ENCODE data around the gene OSM.

The OSM gene

GRCh38 chr22:30288419-30289140, 21.9 kb upstream of the OSM start:
- intact Hi-C loops (cut with DNase I), result no loop called here
- no peak for DNase-seq

- peak; percentile 63 to 94 (median 82) for DNase-seq
- intact Hi-C loops (cut with DNase I), result loop anchor here (2.0 kb wide), 1 partner anchor 103 kb away; no protein-coding TSS in a partner anchor
These were observed 21.2 kb upstream of the OSM start for GRCh38 chr22:30287648-30288418.

DNA sequence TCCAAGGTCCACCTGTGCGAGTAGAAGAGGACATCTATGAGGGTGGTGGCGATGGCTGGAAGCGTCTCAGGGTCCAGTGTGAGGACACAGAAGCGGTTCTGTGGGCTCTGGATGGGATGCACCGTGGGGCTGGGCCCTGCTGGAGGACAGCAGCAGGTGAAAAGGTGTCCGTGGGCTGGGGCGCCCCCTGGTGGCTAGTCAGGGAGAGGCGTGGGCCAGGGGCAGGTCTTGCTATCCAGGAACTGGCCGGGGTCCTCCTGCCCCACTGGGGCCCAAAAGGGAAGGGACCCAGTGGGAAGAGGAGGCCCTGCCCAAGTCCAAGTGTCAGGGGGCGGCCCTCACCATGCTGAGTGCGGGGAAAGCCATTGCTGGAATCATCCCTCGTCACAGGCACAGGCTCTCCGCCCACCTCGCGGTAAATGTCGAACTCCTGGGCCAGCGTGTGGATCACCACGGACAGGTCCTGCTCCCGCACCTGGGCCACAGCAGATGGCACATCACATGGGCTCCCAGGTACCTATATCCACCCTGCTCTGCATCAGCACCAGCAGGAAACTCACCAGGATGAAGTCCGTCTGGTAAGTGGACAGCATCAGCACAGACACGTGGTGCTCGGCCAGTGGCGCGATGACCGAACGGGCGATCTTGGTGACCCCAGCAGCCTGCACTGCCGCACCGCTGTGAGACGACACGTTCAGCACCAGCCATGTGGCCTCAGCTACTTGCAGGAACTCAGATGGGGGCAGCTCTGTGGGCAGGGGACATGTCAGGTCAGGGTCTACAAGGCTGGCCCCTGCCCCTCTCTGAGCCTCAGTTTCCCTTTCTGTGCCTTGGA, 20.4 kb upstream of the OSM start:
- intact Hi-C loops (cut with DNase I), result loop anchor here (2.0 kb wide), 1 partner anchor 104 kb away; no protein-coding TSS in a partner anchor
- DNase-seq, result peak in 37 of 42 donors; percentile 30 to 86 (median 66)

DNA sequence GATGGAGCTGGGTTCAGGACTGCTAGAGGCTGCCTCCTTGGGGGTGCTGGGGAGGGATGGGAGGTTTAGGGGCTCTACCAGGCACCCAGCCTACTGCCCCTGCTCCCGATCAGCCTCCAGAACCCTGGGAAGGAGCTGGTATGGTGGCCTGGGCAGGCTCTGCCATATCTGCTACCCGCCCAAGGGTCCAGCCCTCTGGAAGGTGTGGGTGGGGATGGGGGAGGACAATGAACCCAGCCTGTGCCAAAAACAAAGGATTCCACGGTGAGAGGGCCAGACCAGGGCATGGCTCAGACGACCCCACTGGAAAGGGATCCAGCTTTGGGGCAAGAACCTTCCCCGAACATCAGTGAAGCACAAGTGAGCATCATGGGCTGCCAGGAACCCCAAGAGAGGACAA, 19.7 kb upstream of the OSM start:
- intact Hi-C loops (cut with DNase I), result loop anchor here (2.0 kb wide), 1 partner anchor 104 kb away; no protein-coding TSS in a partner anchor
- no peak for DNase-seq

DNA sequence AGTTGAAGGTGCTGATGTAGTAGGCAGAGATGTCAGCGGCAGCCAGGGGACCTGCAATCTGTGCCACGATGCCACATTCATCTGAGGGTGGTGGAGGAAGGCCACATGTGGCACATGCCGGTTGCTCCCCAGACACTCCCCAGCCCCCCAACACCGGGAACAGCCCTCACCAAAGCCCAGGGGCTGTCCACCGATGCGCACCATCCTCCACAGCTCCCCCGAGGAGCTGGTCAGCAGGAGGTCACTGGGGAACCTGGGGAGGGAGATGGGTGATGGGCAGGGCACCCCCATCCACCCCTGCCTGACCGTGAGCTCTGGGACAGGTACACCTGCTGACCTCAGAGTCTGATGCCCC, 19.2 kb upstream of the OSM start:
- intact Hi-C loops (cut with DNase I), result loop anchor here (2.0 kb wide), 1 partner anchor 105 kb away; no protein-coding TSS in a partner anchor
- DNase-seq, result no peak

GRCh38 chr22:30285176-30285845, 18.7 kb upstream of the OSM start:
- no peak for DNase-seq
- intact Hi-C loops (cut with DNase I), result no loop called here

GRCh38 chr22:30284666-30285065, 18.0 kb upstream of the OSM start:
- intact Hi-C loops (cut with DNase I), result no loop called here
- DNase-seq, result no peak

GRCh38 chr22:30284172-30284571, 17.5 kb upstream of the OSM start:
- no peak for DNase-seq
- intact Hi-C loops (cut with DNase I), result no loop called here

DNA sequence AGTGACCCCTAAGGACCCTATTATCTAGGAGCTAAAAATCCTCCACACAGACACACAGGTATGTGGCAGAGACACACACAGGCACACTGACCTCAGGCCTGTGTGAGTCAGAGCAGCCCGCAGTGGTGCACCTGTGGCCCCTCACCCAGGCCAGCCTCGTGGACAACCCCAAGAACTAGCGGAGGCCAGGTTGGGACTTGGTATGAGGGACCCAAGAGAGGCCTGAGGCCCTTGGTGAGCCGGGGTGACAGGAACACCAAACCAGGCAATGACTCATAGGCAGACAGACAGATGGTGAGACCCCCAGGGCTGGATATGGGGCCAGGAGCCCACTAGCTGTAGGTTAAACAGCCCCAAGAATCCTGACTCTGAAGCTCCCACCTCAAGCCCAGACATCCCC, 16.7 kb upstream of the OSM start:
- no peak for DNase-seq
- intact Hi-C loops (cut with DNase I), result no loop called here

DNA sequence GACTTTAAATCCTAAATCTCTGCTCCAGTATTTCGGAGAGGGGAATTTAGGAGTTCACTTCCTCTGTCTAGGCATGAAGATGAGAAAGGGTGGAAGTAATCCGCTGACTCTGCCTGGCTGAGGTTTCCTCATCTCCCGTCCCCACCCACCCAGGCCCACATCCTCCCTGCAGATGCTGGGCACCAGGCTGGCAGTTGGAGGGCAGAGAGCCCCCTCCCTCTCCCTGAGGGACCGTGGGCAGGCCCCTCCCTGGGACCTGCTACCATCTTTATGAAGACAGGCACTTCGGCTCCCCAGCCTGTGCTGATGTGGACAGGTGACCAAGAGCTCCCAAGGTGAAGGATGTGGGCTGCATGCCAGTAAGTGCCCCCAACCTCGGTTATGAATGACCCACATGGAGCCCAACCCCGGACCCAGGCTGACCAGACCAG, 16.0 kb upstream of the OSM start:
- intact Hi-C loops (cut with DNase I), result no loop called here
- DNase-seq, result no peak

- no peak for DNase-seq
- intact Hi-C loops (cut with DNase I), result no loop called here
These were observed 13.9 kb upstream of the OSM start for GRCh38 chr22:30280505-30280904.

- intact Hi-C loops (cut with DNase I), result no loop called here
- DNase-seq, result no peak
These were observed 13.3 kb upstream of the OSM start for GRCh38 chr22:30279932-30280331.

- DNase-seq, result peak in 20 of 42 donors; percentile 27 to 74 (median 48)
- intact Hi-C loops (cut with DNase I), result no loop called here
These were observed 12.6 kb upstream of the OSM start for GRCh38 chr22:30279046-30279788.

DNA sequence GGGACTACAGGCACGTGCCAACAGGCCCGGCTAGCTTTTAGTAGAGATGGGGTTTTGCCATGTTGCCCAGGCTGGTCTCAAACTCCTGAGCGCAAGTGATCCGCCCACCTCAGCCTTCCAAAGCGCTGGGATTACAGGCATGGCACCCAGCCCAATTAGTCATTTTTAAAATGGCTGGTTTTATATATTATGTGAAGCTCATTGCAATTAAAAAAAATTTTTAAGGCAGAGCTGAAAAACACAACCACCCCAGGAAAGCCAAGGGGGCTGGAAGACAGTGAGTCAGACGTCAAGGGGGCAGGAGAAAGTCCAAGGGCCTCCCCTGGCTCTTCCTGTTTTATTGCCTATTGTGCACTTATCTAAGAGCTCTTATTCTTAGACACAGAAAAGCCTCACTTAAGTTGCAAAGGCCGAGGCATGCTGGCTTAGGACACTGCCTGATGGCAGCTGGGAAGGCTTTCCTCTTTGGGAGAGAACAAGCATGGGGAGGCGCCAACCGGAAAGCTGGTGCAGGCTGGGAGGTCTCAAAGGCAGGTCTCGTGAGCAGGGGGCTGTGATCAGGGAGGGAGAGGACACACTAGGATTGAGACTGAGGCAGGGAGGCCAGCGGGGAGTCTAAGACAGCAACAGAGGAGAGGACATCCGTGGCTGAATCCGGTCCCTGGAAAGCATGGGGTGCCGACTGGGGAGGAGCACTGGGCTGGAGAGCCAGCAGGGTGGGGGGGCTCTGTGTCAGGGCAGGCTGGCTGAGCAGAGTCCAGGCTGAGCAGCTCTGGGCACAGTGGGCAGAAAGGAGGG, 11.1 kb upstream of the OSM start:
- peak in 10 of 42 donors; percentile 9 to 64 (median 34) for DNase-seq
- intact Hi-C loops (cut with DNase I), result no loop called here

GRCh38 chr22:30276039-30276438, 9.4 kb upstream of the OSM start:
- no peak for DNase-seq
- intact Hi-C loops (cut with DNase I), result no loop called here

- DNase-seq, result no peak
- intact Hi-C loops (cut with DNase I), result no loop called here
These were observed 9.0 kb upstream of the OSM start for GRCh38 chr22:30275625-30276024.

GRCh38 chr22:30274437-30274812, 7.8 kb upstream of the OSM start:
- DNase-seq, result no peak
- intact Hi-C loops (cut with DNase I), result no loop called here

All from head of caudate nucleus (tissue), 42 donors.